Effector memory CD4-positive, alpha-beta T cell (primary cell): ENCODE data around the gene EVX2.

Source experiments
- DNase-seq, 3 donors: peaks; one replicate each; pipeline ENCODE4 v3.0.0-alpha.2; 2020
- H3K27ac ChIP-seq: 2 replicates; pipeline ENCODE4 v1.7.0; 2013; ENCODE audit warnings: mild to moderate bottlenecking, low read length, moderate library complexity; ENCODE audit not compliant: insufficient read depth, poor library complexity, severe bottlenecking
- H3K27me3 ChIP-seq: replicated peaks from 2 replicates; pipeline ENCODE4 v1.7.0; 2013; ENCODE audit warnings: mild to moderate bottlenecking, low read length; ENCODE audit not compliant: insufficient read depth, control insufficient read depth, poor library complexity, severe bottlenecking
- H3K36me3 ChIP-seq: 2 replicates; pipeline ENCODE4 v1.7.0; 2013; ENCODE audit warnings: mild to moderate bottlenecking, low read length, moderate library complexity; ENCODE audit not compliant: control insufficient read depth, insufficient read depth
- H3K4me1 ChIP-seq: 2 replicates; pipeline ENCODE4 v1.7.0; 2013; ENCODE audit warnings: low read length, mild to moderate bottlenecking; ENCODE audit not compliant: control insufficient read depth, insufficient read depth, poor library complexity, severe bottlenecking
- H3K4me3 ChIP-seq: 2 replicates; pipeline ENCODE4 v1.7.0; 2013; ENCODE audit warnings: low read length, low read depth, mild to moderate bottlenecking; ENCODE audit not compliant: insufficient read depth, poor library complexity, severe bottlenecking
- H3K9me3 ChIP-seq: 2 replicates; pipeline ENCODE4 v1.7.0; 2013; ENCODE audit warnings: mild to moderate bottlenecking, low read length, moderate library complexity; ENCODE audit not compliant: control insufficient read depth

Gene EVX2

GRCh38 chr2:176074919-176075425, 8.8 kb downstream of the EVX2 start:
- DNase-seq, result no peak
- Histone ChIP-seq H3K36me3 (no peaks in the 10 kb centered on the region), H3K27ac (no peak overlapping the region), H3K4me1 (peaks cover 5% of the 10 kb centered on the region), H3K4me3 (no peak overlapping the region), H3K9me3 (peaks cover 3% of the 10 kb centered on the region), H3K27me3 (peaks cover 80% of the 10 kb centered on the region)

GRCh38 chr2:176072951-176073904, 10.5 kb downstream of the EVX2 start:
- H3K9me3 ChIP-seq, result peaks cover 3% of the 10 kb centered on the region
- DNase-seq, result no peak
- no peaks in the 10 kb centered on the region for H3K4me1 ChIP-seq
- H3K4me3 ChIP-seq, result no peak overlapping the region
- no peak overlapping the region for H3K27ac ChIP-seq
- peaks cover 79% of the 10 kb centered on the region for H3K27me3 ChIP-seq
- H3K36me3 ChIP-seq, result no peaks in the 10 kb centered on the region

DNA sequence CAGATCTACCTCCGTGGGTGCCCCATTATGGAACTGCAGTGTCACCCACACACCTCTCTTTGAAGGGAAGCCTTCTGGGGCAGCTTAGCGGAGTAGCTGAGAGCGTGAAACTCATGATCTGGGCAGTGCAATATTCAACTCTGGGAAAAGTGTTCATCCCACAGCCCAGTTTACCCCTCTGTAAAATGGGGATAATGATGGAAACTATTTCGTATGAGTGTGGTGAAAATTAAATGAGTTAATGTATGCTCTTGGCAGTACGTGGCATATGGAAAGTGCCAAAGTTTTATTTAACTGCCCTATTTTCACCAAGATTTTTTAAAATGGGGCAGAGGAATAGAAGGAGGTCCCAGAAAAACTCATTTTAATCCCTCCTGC, 11.5 kb downstream of the EVX2 start:
- H3K9me3 ChIP-seq, result peaks cover 3% of the 10 kb centered on the region
- no peak overlapping the region for H3K4me3 ChIP-seq
- H3K27ac ChIP-seq, result no peak overlapping the region
- no peak for DNase-seq
- H3K36me3 ChIP-seq, result no peaks in the 10 kb centered on the region
- peaks cover 84% of the 10 kb centered on the region for H3K27me3 ChIP-seq
- peaks cover under 1% of the 10 kb centered on the region for H3K4me1 ChIP-seq

DNA sequence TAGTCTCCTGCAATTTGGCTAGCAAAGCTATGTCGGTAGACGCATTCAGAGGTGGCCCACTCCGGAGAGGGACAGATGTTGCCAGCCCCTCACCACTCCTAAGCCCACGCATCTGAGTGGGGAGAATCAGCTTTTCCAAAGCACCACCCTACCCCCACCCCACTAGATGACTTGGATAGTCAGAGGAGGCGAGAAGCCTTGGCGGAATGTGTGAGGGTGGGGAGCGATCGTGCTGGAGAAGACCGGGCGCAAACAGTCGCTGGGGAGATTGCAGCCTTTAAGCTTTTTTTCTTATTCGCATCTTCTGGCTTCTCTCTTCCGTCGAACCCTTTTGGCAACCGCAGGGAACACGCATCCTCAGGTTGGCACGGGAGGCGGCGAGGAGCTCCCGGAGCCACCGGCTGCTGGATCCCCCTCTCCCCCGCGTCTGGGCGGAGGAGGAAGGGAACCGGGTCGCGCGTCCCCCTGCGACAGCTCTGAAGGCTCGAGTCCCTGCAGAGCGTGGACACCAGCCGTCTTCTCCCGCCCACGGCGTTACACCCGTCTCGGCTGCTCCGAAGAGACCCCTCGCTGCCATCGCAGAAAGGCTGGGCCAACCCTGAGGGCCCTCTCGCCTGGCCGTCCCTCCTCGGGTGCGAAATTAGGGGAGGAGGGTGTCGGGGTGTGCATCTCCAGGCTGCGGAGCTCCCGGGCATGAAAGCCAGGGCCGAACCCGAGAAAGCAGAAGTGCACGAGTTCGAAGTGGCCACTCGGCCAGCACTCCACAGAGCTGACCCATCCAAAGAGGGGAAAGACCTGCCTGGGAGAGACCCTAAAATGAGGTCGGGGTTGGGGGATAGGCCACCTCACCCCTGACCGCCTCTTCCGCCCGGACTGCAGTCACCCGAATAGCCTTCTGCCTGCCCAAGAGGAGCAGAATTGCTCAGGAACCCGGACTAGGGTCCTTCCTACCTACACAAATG, 12.2 kb downstream of the EVX2 start:
- no peaks in the 10 kb centered on the region for H3K36me3 ChIP-seq
- peaks cover 3% of the 10 kb centered on the region for H3K9me3 ChIP-seq
- no peak overlapping the region for H3K4me3 ChIP-seq
- H3K27me3 ChIP-seq, result peaks cover 87% of the 10 kb centered on the region
- H3K4me1 ChIP-seq, result peaks cover 4% of the 10 kb centered on the region
- no peak overlapping the region for H3K27ac ChIP-seq
- no peak for DNase-seq

GRCh38 chr2:176068419-176068832, 15.3 kb downstream of the EVX2 start:
- Histone ChIP-seq H3K4me1 (peaks cover 4% of the 10 kb centered on the region), H3K36me3 (no peaks in the 10 kb centered on the region), H3K4me3 (no peak overlapping the region), H3K27ac (no peak overlapping the region), H3K9me3 (no peaks in the 10 kb centered on the region), H3K27me3 (peaks cover 62% of the 10 kb centered on the region)
- DNase-seq, result no peak

DNA sequence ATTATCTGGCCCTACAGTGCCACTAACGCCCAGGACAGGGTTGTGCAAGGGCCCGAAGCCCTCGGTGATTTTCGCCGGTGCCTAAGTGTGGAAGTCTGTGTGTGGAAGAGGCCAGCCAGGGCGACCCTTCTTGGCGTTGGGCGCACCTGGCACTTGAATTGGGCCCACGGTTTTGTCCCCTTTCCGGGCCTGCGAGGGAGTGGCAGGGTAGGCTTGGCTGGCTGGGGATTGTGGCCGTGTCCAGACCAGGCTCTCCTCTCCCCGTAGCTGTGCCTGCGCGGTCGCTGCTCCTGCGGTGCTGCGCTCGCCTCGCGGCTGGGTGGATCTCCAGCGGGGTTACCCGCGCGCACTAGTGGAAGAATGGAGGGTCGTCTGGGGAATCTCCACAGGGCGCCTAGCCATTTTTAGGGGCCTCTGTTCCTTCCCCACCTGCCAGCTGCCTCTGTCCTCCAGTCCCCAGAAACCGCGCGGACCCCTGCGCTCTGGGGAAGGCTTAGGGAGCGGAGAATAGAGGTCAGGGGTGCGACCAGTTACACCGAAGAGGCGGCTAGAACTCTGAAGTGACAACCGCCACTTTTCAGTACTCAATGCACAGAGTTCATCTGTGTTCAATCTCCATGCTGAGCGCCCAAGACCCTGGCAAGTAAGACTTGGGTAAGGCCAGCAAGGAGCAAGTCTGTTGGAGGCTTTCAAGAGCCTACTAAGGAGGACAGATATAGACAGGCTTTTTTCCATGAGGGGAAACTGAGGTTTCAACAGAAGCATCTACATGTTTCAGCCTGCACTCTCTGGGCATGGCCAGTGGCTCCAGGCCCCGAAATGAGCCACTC, 16.0 kb downstream of the EVX2 start:
- Histone ChIP-seq H3K4me3 (no peak overlapping the region), H3K27me3 (peaks cover 56% of the 10 kb centered on the region), H3K9me3 (no peaks in the 10 kb centered on the region), H3K36me3 (no peaks in the 10 kb centered on the region), H3K27ac (no peak overlapping the region), H3K4me1 (peaks cover 4% of the 10 kb centered on the region)
- no peak for DNase-seq

DNA sequence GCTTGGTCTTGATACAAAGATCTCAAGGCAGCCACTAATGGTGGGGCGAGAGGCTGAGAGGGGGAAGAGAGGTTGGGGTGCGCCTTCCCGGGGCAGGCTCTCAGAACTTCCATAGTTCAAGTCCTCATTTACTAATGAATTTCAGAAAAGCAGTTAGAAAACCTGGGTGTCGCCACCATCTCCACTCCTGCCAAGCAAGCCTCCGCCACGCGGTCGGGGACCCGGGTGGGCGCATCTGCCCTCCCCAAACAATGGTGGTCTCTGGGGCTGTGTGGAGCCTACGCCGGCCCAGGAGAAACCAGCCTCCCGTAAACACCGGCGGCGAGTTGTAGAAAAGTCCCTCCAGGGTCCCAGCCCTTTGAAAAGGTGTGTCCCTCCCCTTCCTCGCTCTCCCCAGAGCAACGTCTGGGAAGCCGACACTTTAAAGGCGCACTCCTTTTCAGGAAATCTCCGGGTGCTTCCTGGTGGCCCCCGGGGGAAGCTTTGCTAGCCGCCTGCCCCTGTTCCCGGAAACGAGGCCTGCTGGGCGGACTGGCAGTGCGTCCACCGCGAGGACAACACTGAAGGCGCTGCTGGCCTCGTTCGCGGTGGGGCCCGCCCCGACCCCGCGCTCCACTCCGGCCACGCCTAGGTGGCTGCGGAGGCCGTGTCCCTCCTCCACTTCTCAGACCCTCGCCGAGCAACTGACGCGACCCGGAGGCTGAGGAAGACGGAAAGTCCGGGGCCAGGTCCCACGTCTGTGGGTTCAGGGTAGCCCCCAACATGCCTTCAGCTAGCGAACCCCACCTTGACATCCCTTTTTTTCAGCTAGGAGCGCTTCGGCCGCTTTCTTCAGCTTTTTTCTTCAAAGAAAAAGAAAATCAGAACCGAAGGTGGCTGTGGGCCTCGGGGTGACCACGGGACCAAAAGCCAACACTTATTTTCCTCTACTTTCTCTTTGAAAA, 16.8 kb downstream of the EVX2 start:
- H3K9me3 ChIP-seq, result no peaks in the 10 kb centered on the region
- DNase-seq, result no peak
- peaks cover 4% of the 10 kb centered on the region for H3K4me1 ChIP-seq
- no peak overlapping the region for H3K4me3 ChIP-seq
- no peaks in the 10 kb centered on the region for H3K36me3 ChIP-seq
- peaks cover 52% of the 10 kb centered on the region for H3K27me3 ChIP-seq
- H3K27ac ChIP-seq, result no peak overlapping the region

- no peak overlapping the region for H3K27ac ChIP-seq
- H3K36me3 ChIP-seq, result no peaks in the 10 kb centered on the region
- H3K4me1 ChIP-seq, result peaks cover 4% of the 10 kb centered on the region
- DNase-seq, result no peak
- no peaks in the 10 kb centered on the region for H3K9me3 ChIP-seq
- H3K27me3 ChIP-seq, result peaks cover 25% of the 10 kb centered on the region
- no peak overlapping the region for H3K4me3 ChIP-seq
Measured at GRCh38 chr2:176063958-176064357, 19.8 kb downstream of the EVX2 start.
